ENCODE results near the gene RAP1GAP2. TPM values are rescaled to one million over a fixed set of nuclear protein-coding genes. Genes with fewer than 3 reads are reported as not detected.

Gene RAP1GAP2
- polyA plus RNA-seq, 3 donors: 3.9 to 17.9 (median 4.7) TPM

- H3K27ac ChIP-seq (ENCODE audit: low read depth, low read length): no peak overlapping the region
- WGBS, 3 donors: 85 to 91% (median 91%) methylated on average over 15 of the region's 15 CpGs
These were observed 151.3 kb downstream of the RAP1GAP2 start for GRCh38 chr17:2947588-2947950.

- 72 to 84% (median 77%) methylated on average over 14 of the region's 14 CpGs for WGBS, 3 donors
- no peak overlapping the region for H3K27ac ChIP-seq (ENCODE audit: low read depth, low read length)
These were observed 151.8 kb downstream of the RAP1GAP2 start for GRCh38 chr17:2947996-2948550.

- no peak overlapping the region for H3K27ac ChIP-seq (ENCODE audit: low read depth, low read length)
- 65 to 80% (median 71%) methylated on average over 19 of the region's 19 CpGs for WGBS, 3 donors
These were observed 152.7 kb downstream of the RAP1GAP2 start for GRCh38 chr17:2948721-2949468.

GRCh38 chr17:2949469-2950044 is 153.3 kb downstream of the RAP1GAP2 start:
- WGBS, 3 donors: 58 to 69% (median 68%) methylated on average over 7 of the region's 7 CpGs

GRCh38 chr17:2950846-2951245 is 154.6 kb downstream of the RAP1GAP2 start:
- H3K27ac ChIP-seq (ENCODE audit: low read depth, low read length): no peak overlapping the region
- WGBS, 3 donors: 87 to 97% (median 97%) methylated on average over 10 of the region's 10 CpGs

More at GRCh38 chr17:2949469-2950044, 153.3 kb downstream of the RAP1GAP2 start:
- no peak overlapping the region for H3K27ac ChIP-seq (ENCODE audit: low read depth, low read length)

- no peak overlapping the region for H3K27ac ChIP-seq (ENCODE audit: low read depth, low read length)
- WGBS, 3 donors: 56 to 81% (median 73%) methylated on average over 8 of the region's 8 CpGs
These were observed 156.1 kb downstream of the RAP1GAP2 start for GRCh38 chr17:2952174-2952845.

- no peak overlapping the region for H3K27ac ChIP-seq (ENCODE audit: low read depth, low read length)
- WGBS, 3 donors: 39 to 65% (median 55%) methylated on average over 8 of the region's 8 CpGs
These were observed 158.7 kb downstream of the RAP1GAP2 start for GRCh38 chr17:2954898-2955445.

GRCh38 chr17:2955931-2956582 is 159.8 kb downstream of the RAP1GAP2 start:
- H3K27ac ChIP-seq (ENCODE audit: low read depth, low read length): no peak overlapping the region
- WGBS, 3 donors: 76 to 88% (median 87%) methylated on average over 17 of the region's 17 CpGs

GRCh38 chr17:2957631-2958286 is 161.5 kb downstream of the RAP1GAP2 start:
- WGBS, 3 donors: 88 to 92% (median 90%) methylated on average over 12 of the region's 12 CpGs
- H3K27ac ChIP-seq (ENCODE audit: low read depth, low read length): no peak overlapping the region

- 77 to 86% (median 82%) methylated on average over 10 of the region's 10 CpGs for WGBS, 3 donors
- no peak overlapping the region for H3K27ac ChIP-seq (ENCODE audit: low read depth, low read length)
These were observed 162.5 kb downstream of the RAP1GAP2 start for GRCh38 chr17:2958706-2959222.

- WGBS, 3 donors: 92 to 96% (median 95%) methylated on average over 19 of the region's 19 CpGs
- H3K27ac ChIP-seq (ENCODE audit: low read depth, low read length): no peak overlapping the region
These were observed 163.3 kb downstream of the RAP1GAP2 start for GRCh38 chr17:2959371-2960130.

GRCh38 chr17:2961446-2961845 is 165.2 kb downstream of the RAP1GAP2 start:
- 92 to 97% (median 96%) methylated on average over 8 of the region's 8 CpGs for WGBS, 3 donors
- no peak overlapping the region for H3K27ac ChIP-seq (ENCODE audit: low read depth, low read length)

GRCh38 chr17:2962236-2962635 is 166.0 kb downstream of the RAP1GAP2 start:
- WGBS, 3 donors: 86 to 95% (median 93%) methylated on average over 7 of the region's 7 CpGs
- no peak overlapping the region for H3K27ac ChIP-seq (ENCODE audit: low read depth, low read length)

GRCh38 chr17:2962729-2963128 is 166.5 kb downstream of the RAP1GAP2 start:
- 88 to 90% (median 89%) methylated on average over 14 of the region's 14 CpGs for WGBS, 3 donors
- H3K27ac ChIP-seq (ENCODE audit: low read depth, low read length): no peak overlapping the region

- 83 to 87% (median 86%) methylated on average over 21 of the region's 21 CpGs for WGBS, 3 donors
- no peak overlapping the region for H3K27ac ChIP-seq (ENCODE audit: low read depth, low read length)
These were observed 167.2 kb downstream of the RAP1GAP2 start for GRCh38 chr17:2963332-2964027.

GRCh38 chr17:2964028-2964356 is 167.8 kb downstream of the RAP1GAP2 start:
- WGBS, 3 donors: 76 to 96% (median 82%) methylated on average over 3 to 6 of the region's 6 CpGs
- no peak overlapping the region for H3K27ac ChIP-seq (ENCODE audit: low read depth, low read length)

- H3K27ac ChIP-seq (ENCODE audit: low read depth, low read length): no peak overlapping the region
- WGBS, 3 donors: 80 to 88% (median 80%) methylated on average over 9 to 10 of the region's 10 CpGs
These were observed 168.1 kb downstream of the RAP1GAP2 start for GRCh38 chr17:2964370-2964769.

All from adipose tissue (tissue), 3 donors.